ENCODE measurements around the gene MMP24OS.

The MMP24OS gene

GRCh38 chr20:35300469-35301262 lies 22.7 kb upstream of the MMP24OS start:
- H3K27ac Mint-ChIP-seq, result no peak overlapping the region
- peaks cover 17% of the 10 kb centered on the region for H3K4me1 Mint-ChIP-seq (ENCODE audit: low read depth)
- no peaks in the 10 kb centered on the region for H3K27me3 Mint-ChIP-seq

GRCh38 chr20:35299780-35300179 lies 21.9 kb upstream of the MMP24OS start:
- Mint-ChIP-seq H3K4me1 (ENCODE audit: low read depth) (peaks cover 12% of the 10 kb centered on the region), H3K36me3 (no peaks in the 10 kb centered on the region), H3K4me3 (no peak overlapping the region), H3K9me3 (ENCODE audit: low read depth) (no peaks in the 10 kb centered on the region), H3K27ac (peak overlapping the region; percentile 29), H3K27me3 (no peaks in the 10 kb centered on the region)

More at GRCh38 chr20:35300469-35301262, 22.7 kb upstream of the MMP24OS start:
- no peaks in the 10 kb centered on the region for H3K36me3 Mint-ChIP-seq
- H3K4me3 Mint-ChIP-seq, result no peak overlapping the region
- H3K9me3 Mint-ChIP-seq (ENCODE audit: low read depth), result no peaks in the 10 kb centered on the region

- H3K27ac Mint-ChIP-seq, result no peak overlapping the region
- no peaks in the 10 kb centered on the region for H3K27me3 Mint-ChIP-seq
- H3K4me1 Mint-ChIP-seq (ENCODE audit: low read depth), result no peaks in the 10 kb centered on the region
- no peak overlapping the region for H3K4me3 Mint-ChIP-seq
- no peaks in the 10 kb centered on the region for H3K36me3 Mint-ChIP-seq
- H3K9me3 Mint-ChIP-seq (ENCODE audit: low read depth), result no peaks in the 10 kb centered on the region
Observed at GRCh38 chr20:35298264-35298663, 20.3 kb upstream of the MMP24OS start.

- no peak overlapping the region for H3K4me3 Mint-ChIP-seq
- H3K27me3 Mint-ChIP-seq, result no peaks in the 10 kb centered on the region
- no peak overlapping the region for H3K27ac Mint-ChIP-seq
- no peaks in the 10 kb centered on the region for H3K36me3 Mint-ChIP-seq
- no peaks in the 10 kb centered on the region for H3K9me3 Mint-ChIP-seq (ENCODE audit: low read depth)
- no peaks in the 10 kb centered on the region for H3K4me1 Mint-ChIP-seq (ENCODE audit: low read depth)
Observed at GRCh38 chr20:35297740-35298139, 19.8 kb upstream of the MMP24OS start.

GRCh38 chr20:35297155-35297554 lies 19.2 kb upstream of the MMP24OS start:
- Mint-ChIP-seq H3K4me3 (no peak overlapping the region), H3K36me3 (no peaks in the 10 kb centered on the region), H3K9me3 (ENCODE audit: low read depth) (no peaks in the 10 kb centered on the region), H3K27me3 (no peaks in the 10 kb centered on the region), H3K4me1 (ENCODE audit: low read depth) (no peaks in the 10 kb centered on the region), H3K27ac (no peak overlapping the region)

GRCh38 chr20:35296101-35296554 lies 18.2 kb upstream of the MMP24OS start:
- Mint-ChIP-seq H3K27me3 (no peaks in the 10 kb centered on the region), H3K36me3 (no peaks in the 10 kb centered on the region), H3K9me3 (ENCODE audit: low read depth) (no peaks in the 10 kb centered on the region), H3K4me1 (ENCODE audit: low read depth) (no peaks in the 10 kb centered on the region), H3K4me3 (no peak overlapping the region), H3K27ac (no peak overlapping the region)

- Mint-ChIP-seq H3K27ac (no peak overlapping the region), H3K9me3 (ENCODE audit: low read depth) (no peaks in the 10 kb centered on the region), H3K27me3 (no peaks in the 10 kb centered on the region), H3K36me3 (no peaks in the 10 kb centered on the region), H3K4me1 (ENCODE audit: low read depth) (no peaks in the 10 kb centered on the region), H3K4me3 (no peak overlapping the region)
Observed at GRCh38 chr20:35295674-35296073, 17.8 kb upstream of the MMP24OS start.

GRCh38 chr20:35295058-35295457 lies 17.1 kb upstream of the MMP24OS start:
- H3K4me1 Mint-ChIP-seq (ENCODE audit: low read depth), result no peaks in the 10 kb centered on the region
- no peak overlapping the region for H3K27ac Mint-ChIP-seq
- H3K4me3 Mint-ChIP-seq, result no peak overlapping the region
- no peaks in the 10 kb centered on the region for H3K9me3 Mint-ChIP-seq (ENCODE audit: low read depth)
- H3K27me3 Mint-ChIP-seq, result no peaks in the 10 kb centered on the region
- H3K36me3 Mint-ChIP-seq, result no peaks in the 10 kb centered on the region

GRCh38 chr20:35294293-35294685 lies 16.4 kb upstream of the MMP24OS start:
- Mint-ChIP-seq H3K4me1 (ENCODE audit: low read depth) (no peaks in the 10 kb centered on the region), H3K36me3 (no peaks in the 10 kb centered on the region), H3K9me3 (ENCODE audit: low read depth) (no peaks in the 10 kb centered on the region), H3K27me3 (no peaks in the 10 kb centered on the region), H3K27ac (no peak overlapping the region), H3K4me3 (no peak overlapping the region)

GRCh38 chr20:35293303-35294292 lies 15.7 kb upstream of the MMP24OS start:
- H3K27me3 Mint-ChIP-seq, result no peaks in the 10 kb centered on the region
- no peaks in the 10 kb centered on the region for H3K4me1 Mint-ChIP-seq (ENCODE audit: low read depth)

GRCh38 chr20:35292504-35293285 lies 14.8 kb upstream of the MMP24OS start:
- no peak overlapping the region for H3K4me3 Mint-ChIP-seq
- no peak overlapping the region for H3K27ac Mint-ChIP-seq

More at GRCh38 chr20:35293303-35294292, 15.7 kb upstream of the MMP24OS start:
- no peaks in the 10 kb centered on the region for H3K9me3 Mint-ChIP-seq (ENCODE audit: low read depth)
- no peak overlapping the region for H3K27ac Mint-ChIP-seq
- no peak overlapping the region for H3K4me3 Mint-ChIP-seq
- H3K36me3 Mint-ChIP-seq, result no peaks in the 10 kb centered on the region

GRCh38 chr20:35291654-35292503 lies 14.0 kb upstream of the MMP24OS start, which contains the start of gene FAM83C:
Gene FAM83C, minus strand, starts transcription at chr20:35292425. Its CDS starts 121 bp downstream, at chr20:35292304.
- Mint-ChIP-seq H3K4me3 (no peak within 1 kb of the TSS), H3K4me1 (ENCODE audit: low read depth) (no peaks in the 10 kb centered on the region), H3K27ac (no peak within 1 kb of the TSS), H3K9me3 (ENCODE audit: low read depth) (no peaks in the 10 kb centered on the region), H3K27me3 (no peaks in the 10 kb centered on the region), H3K36me3 (no peaks in the 10 kb centered on the region)

More at GRCh38 chr20:35292504-35293285, 14.8 kb upstream of the MMP24OS start:
- Mint-ChIP-seq H3K36me3 (no peaks in the 10 kb centered on the region), H3K4me1 (ENCODE audit: low read depth) (no peaks in the 10 kb centered on the region), H3K27me3 (no peaks in the 10 kb centered on the region), H3K9me3 (ENCODE audit: low read depth) (no peaks in the 10 kb centered on the region)

- Mint-ChIP-seq H3K27me3 (no peaks in the 10 kb centered on the region), H3K9me3 (ENCODE audit: low read depth) (no peaks in the 10 kb centered on the region), H3K4me3 (no peak overlapping the region), H3K4me1 (ENCODE audit: low read depth) (peaks cover 1% of the 10 kb centered on the region), H3K27ac (no peak overlapping the region), H3K36me3 (no peaks in the 10 kb centered on the region)
Observed at GRCh38 chr20:35290887-35291417, 13.0 kb upstream of the MMP24OS start.
